Kidney epithelial cell (primary cell): ENCODE data around the gene CTAG2. TPM values are rescaled to one million over a fixed set of nuclear protein-coding genes. Genes with fewer than 3 reads are reported as not detected.
"Not testable (repeated sequence)": the region's sequence is repeated elsewhere in the genome, so short reads cannot be mapped to it uniquely, and the experiment has no call there.

Experiments
- DNase-seq: peaks from one replicate; pipeline ENCODE4 v3.0.0-alpha.2; 2010; ENCODE audit warnings: low read depth
- H3K27me3 ChIP-seq: 2 replicates; pipeline ENCODE4 v1.6.0; 2011; ENCODE audit warnings: low read length; ENCODE audit not compliant: control insufficient read depth, insufficient read depth
- H3K36me3 ChIP-seq: 2 replicates; pipeline ENCODE4 v1.5.1; 2011; ENCODE audit warnings: low read length; ENCODE audit not compliant: control insufficient read depth, insufficient read depth
- H3K4me3 ChIP-seq: 2 replicates; pipeline ENCODE4 v1.5.1; 2011; ENCODE audit warnings: low read depth, mild to moderate bottlenecking, control low read depth, low read length
- CTCF ChIP-seq: IDR thresholded peaks from 2 replicates; pipeline ENCODE4 v1.5.1; 2011; ENCODE audit warnings: mild to moderate bottlenecking, moderate library complexity, low read length, control low read depth, inconsistent platforms; ENCODE audit not compliant: insufficient read depth, poor library complexity, severe bottlenecking
- total RNA-seq: library from RNA; depleted of rRNA; stranded (reverse); fragments of >200 nt; gene quantifications from 2 replicates; pipeline ENCODE4 v1.2.3, GENCODE V29; 2015

CTAG2 gene
- total RNA-seq = not detected in 2 replicates

DNA sequence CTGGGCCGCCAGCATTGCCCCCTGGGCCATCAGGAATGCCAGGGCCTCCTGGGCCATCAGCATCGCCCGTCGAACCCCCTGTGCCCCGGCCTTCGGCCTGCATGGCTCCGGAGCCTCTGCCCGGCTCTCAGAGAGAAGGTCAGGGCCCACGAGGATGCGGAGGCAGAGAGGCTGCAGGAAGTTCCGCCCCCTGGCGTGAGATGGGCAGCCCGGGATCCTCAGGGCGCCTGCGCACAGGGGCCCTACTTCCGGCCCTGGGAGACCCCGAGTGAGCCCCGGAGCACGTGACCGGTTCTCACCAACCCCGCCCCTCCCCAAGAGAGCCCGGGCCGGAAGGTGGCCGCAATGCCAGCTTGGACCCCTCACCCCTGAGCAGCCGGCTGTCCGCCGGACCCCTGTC is at the start of gene CTAG2:
Gene CTAG2 (minus strand): TSS at position 167 of the 400 bp plus-strand sequence. CDS start 64 bp downstream, at position 103.
- H3K27me3 ChIP-seq, H3K36me3 ChIP-seq, DNase-seq, H3K4me3 ChIP-seq: not testable (repeated sequence)

GRCh38 chrX:154698630-154699248 is 45.4 kb upstream of the CTAG2 start:
- no peaks in the 10 kb centered on the region for H3K27me3 ChIP-seq
- H3K4me3 ChIP-seq = no peak overlapping the region
- H3K36me3 ChIP-seq = no peaks in the 10 kb centered on the region
- no peak for DNase-seq
- TF ChIP-seq CTCF = no peak

- Histone ChIP-seq H3K36me3 (no peaks in the 10 kb centered on the region), H3K4me3 (no peak overlapping the region), H3K27me3 (no peaks in the 10 kb centered on the region)
- TF ChIP-seq CTCF = no peak
- no peak for DNase-seq
Measured at GRCh38 chrX:154696676-154697045, 43.3 kb upstream of the CTAG2 start.

- no peak overlapping the region for H3K4me3 ChIP-seq
- no peaks in the 10 kb centered on the region for H3K36me3 ChIP-seq
- no peak for TF ChIP-seq CTCF
- no peak for DNase-seq
- no peaks in the 10 kb centered on the region for H3K27me3 ChIP-seq
Measured at GRCh38 chrX:154695911-154696675, 42.7 kb upstream of the CTAG2 start.

GRCh38 chrX:154693394-154693793 is 40.0 kb upstream of the CTAG2 start:
- Histone ChIP-seq H3K36me3 (no peaks in the 10 kb centered on the region), H3K27me3 (no peaks in the 10 kb centered on the region), H3K4me3 (no peak overlapping the region)
- no peak for DNase-seq
- no peak for TF ChIP-seq CTCF

DNA sequence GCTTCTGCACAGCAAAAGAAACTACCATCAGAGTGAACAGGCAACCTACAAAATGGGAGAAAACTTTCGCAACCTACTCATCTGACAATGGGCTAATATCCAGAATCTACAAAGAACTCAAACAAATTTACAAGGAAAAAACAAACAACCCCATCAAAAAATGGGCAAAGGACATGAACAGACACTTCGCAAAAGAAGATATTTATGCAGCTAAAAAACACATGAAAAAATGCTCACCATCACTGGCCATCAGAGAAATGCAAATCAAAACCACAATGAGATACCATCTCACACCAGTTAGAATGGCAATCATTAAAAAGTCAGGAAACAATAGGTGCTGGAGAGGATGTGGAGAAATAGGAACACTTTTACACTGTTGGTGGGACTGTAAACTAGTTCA is 37.1 kb upstream of the CTAG2 start:
- not testable (repeated sequence) for H3K36me3 ChIP-seq, H3K27me3 ChIP-seq, H3K4me3 ChIP-seq, DNase-seq

DNA sequence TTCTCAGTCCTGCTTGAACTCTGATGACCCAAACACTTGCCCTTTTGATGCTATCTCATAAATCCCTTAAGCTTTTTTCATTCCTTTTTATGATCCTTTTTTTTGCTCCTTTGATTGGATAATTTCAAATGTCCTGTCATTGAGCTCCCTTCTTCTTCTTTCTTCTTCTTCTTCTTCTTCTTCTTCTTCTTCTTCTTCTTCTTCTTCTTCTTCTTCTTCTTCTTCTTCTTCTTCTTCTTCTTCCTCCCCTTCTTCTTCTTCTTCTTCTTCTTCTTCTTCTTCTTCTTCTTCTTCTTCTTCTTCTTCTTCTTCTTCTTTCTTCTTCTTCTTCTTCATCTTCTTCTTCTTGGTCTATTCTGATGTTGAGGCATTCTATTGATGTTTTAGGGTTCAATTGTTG is 18.7 kb upstream of the CTAG2 start:
- DNase-seq, H3K4me3 ChIP-seq, H3K36me3 ChIP-seq, H3K27me3 ChIP-seq: not testable (repeated sequence)

GRCh38 chrX:154670848-154671247 is 17.5 kb upstream of the CTAG2 start:
- not testable (repeated sequence) for H3K4me3 ChIP-seq, H3K27me3 ChIP-seq, DNase-seq, H3K36me3 ChIP-seq
